CD4-positive, alpha-beta T cell treated with Interleukin-6 at 100 ng/mL for 8 hours (primary cell): Measurements from ENCODE around the gene NUP133.
"Not testable (repeated sequence)": the region's sequence is repeated elsewhere in the genome, so short reads cannot be mapped to it uniquely, and the experiment has no call there.

Experiments
- DNase-seq: peaks from one replicate; pipeline ENCODE4 v3.0.0-alpha.2; 2020; ENCODE audit warnings: mixed read lengths, low spot score

NUP133 gene

DNA sequence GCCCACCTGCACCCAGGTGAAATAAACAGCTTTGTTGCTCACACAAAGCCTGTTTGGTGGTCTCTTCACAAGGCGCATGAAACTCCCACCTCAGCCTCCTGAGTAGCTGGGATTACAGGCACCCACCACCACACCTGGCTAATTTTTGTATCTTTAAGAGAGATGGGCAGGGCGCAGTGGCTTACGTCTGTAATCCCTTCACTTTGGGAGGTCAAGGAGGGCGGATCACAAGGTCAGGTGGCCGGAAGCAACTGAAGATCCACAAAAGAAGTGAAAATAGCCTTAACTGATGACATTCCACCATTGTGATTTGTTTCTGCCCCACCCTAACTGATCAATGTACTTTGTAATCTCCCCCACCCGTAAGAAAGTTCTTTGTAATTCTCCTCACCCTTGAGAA, 89.6 kb downstream of the NUP133 start:
- not testable (repeated sequence) for DNase-seq

DNA sequence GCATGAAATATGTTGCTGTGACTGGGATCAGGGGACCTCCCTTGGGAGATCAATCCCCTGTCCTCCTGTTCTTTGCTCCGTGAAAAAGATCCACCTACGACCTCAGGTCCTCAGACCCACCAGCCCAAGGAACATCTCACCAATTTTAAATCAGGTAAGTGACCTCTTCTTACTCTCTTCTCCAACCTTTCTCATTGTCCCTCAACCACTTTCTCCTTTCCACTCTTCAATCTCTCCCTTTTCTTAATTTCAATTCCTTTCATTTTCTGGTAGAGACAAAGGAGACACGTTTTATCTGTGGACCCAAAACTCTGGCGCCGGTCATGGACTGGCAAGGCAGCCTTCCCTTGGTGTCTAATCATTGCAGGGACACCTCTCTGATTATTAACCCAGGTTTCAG, 95.3 kb downstream of the NUP133 start:
- DNase-seq: not testable (repeated sequence)

- no peak for DNase-seq
Measured at GRCh38 chr1:229412056-229412455, 96.1 kb downstream of the NUP133 start.

DNA sequence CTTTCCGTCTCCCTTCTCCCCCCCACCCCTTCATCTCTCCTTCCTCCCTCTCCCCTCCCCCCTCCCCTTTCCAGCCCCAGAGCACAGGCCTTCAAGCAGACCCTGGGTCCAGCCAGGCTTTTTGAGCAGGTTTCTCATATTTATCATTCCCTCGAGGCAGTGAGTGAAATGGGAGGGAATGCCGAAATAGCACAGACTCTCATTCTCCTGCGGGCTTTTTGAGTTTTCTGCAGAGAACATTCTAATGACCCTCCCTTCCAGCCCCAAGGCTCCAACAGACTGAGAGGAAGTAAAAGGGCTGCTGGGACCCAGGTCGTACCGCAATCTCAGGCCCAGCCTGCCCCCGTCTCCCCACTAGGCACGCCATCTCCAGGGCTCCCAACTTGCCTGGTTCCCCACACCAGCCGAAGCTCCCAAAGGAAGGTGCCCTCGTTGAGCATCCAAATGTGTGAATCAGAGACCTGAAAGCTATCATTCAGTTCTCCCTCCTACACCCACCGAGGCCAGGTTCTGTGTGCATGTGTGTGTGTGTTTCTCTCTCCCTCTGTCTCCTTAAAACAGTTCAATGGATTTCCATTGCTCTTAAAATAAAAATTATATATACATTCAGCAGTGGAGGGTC, 96.6 kb downstream of the NUP133 start:
- no peak for DNase-seq

DNA sequence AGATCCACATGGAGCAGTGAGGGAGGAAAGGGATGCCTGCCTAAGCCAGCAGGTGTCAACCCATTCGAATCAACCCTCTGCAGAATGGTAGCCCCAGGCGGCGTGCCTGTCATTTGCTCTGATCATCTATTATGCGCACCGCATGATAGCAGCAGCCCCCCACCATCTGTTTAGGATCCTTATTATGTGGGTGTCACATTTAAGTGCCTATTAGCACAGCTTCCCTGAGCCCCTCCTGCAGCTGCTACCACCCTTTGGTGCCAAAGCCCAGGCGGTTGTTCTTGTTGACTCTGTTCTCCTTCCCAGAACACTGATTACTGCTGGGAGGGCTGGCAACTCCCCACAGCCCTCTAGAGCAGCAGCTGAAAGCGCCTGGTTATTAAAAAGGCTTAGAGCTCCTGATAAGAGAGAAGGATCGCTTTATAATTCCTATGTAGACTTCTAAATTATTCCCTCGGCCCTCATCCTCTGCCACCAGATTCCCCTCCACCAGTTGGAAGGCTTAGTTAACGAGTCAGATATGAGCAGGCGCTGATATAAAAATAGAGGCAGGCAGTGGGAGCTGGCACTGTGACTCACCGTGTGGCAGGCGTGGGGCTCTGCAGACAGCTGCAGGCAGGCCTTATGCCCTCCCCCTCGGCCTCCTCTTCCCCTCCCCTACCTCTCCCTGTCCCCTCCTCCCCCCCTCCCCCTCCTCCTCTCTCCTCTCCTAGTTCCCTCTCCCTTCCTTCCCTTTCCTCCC, 97.3 kb downstream of the NUP133 start:
- no peak for DNase-seq

DNA sequence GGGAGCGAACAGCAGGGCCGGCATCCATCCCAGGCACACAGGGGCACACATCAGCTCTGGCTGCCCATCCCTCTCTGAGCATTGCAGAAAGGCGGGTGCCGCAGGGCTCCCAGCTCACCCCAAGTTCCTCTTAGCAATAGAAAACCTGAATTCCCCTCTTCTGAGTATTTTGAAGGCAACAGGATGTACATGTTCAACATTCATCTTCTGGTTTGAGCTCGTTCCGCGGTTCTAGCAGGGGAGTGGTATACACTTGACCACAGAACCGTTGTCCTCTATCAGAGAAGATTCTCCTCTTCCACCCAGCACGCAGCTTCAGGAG, 97.8 kb downstream of the NUP133 start:
- no peak for DNase-seq

DNA sequence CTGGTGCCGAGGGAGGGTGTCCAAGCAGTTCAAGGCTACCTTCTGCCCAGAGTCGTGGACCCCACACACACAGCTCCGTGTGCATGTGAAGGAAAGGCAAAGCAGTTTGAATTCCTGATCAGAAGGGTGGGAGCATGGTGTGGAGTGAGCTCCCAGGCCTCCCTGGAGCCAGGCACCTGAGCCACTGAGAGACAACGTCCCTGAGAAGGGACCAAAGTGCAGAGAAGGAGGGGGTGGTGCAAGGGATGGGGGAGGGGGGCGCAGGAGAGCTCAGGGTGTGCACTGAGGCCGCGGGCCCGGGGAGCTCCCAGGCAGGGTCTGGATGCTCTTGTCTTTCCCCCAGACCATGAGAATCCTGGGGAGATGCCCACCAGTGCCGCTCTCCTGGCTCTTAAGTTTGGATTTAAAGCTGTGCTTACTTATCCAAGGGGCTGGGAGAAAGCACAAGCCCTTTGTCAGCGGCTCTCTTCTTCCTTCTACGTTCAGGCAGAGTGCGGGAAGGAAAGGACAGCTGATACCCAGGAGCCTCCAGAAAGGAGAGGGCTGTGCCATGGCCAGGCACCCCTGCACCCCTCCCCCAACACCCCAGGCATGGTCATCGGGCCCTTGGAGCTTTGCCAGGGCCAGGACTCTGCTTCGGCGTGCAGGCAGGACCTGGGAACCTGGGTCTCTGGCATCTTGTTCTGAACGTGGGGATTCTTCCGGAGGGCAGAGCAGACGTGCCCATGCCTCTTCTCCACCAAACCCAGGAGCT, 98.3 kb downstream of the NUP133 start:
- DNase-seq: no peak

GRCh38 chr1:229408458-229409037, 99.6 kb downstream of the NUP133 start:
- no peak for DNase-seq

- no peak for DNase-seq
Measured at GRCh38 chr1:229407206-229408026, 100.7 kb downstream of the NUP133 start.

DNA sequence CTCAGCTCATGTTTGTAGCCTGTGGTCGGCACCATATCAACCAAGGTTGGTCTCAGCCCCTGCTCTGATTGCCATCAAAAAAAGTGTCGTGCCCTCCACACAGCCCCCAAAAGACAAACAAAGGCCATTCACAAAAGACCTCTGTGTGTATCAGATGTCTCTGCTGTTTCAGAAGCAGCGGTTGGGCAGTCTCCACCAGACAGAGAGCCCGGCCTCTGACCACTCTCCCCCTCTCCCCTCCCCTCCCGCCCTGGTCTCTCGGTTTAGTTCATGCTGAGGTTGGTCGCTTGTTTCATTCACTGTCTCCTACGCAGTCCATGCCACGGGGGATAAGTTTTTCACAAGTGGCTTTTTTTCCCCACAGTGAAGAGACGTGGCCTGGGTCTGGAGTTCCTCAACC, 101.3 kb downstream of the NUP133 start:
- DNase-seq: no peak

GRCh38 chr1:229403573-229403972, 104.6 kb downstream of the NUP133 start:
- DNase-seq: no peak

- DNase-seq: no peak
Measured at GRCh38 chr1:229402993-229403392, 105.1 kb downstream of the NUP133 start.

GRCh38 chr1:229402329-229402728, 105.8 kb downstream of the NUP133 start:
- DNase-seq: not testable (repeated sequence)

DNA sequence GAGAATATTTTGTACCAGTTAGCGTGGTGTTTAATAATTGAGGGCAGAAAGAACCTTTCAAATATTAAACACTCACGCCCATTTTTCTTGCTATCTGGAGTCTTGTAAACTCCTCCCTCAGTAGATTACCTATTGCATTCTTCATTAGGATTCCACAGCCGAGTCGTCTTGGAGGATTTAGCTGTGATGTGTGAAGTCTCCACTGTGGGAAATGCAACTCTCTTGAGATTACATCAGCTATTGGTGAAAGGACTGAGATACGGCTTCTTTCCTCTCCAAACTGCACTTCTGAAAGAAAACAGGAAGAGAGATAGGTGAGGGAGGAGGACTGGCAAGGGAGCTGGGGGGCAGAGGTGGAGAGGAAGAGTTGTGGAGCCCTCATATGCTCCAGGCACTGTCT, 110.4 kb downstream of the NUP133 start:
- DNase-seq: no peak

- DNase-seq: no peak
Measured at GRCh38 chr1:229396585-229397206, 111.4 kb downstream of the NUP133 start.

DNA sequence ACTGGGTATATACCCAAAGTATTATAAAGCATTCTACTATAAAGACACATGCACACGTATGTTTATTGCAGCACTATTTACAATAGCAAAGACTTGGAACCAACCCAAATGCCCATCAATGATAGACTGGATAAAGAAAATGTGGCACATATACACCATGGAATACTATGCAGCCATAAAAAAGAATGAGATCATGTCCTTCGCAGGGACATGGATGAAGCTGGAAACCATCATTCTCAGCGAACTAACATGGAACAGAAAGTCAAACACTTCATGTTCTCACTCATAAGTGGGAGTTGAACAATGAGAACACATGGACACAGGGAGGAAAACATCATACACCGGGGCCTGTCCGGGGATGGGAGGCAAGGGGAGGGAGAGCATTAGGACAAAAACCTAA, 113.6 kb downstream of the NUP133 start:
- not testable (repeated sequence) for DNase-seq

GRCh38 chr1:229392936-229393335, 115.2 kb downstream of the NUP133 start:
- no peak for DNase-seq
